Measurements from ENCODE around the gene SLC37A3.
"Not testable (repeated sequence)": the region's sequence is repeated elsewhere in the genome, so short reads cannot be mapped to it uniquely, and the experiment has no call there.

SLC37A3 gene

DNA sequence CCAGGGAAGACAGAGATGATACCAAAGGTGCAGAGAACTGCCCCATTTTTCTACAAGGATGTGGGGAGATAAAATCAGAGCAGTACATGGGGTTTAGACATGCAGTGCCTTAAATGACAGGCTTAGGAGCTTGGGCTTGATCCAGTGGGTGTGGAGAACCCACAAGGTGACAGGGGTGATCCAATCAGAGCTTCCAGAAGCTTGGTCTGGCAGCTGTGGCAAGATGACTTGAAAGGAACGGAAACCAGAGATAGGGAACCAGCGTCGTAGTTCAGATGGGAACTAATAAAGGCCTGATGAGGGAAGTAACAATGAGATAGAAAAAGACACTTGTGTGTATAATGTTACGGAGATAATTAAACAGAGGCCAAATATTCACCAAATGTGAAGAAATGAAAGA, 80.7 kb downstream of the SLC37A3 start:
- H3K4me2 ChIP-seq = no peak overlapping the region
- no peak overlapping the region for H3K4me3 ChIP-seq
- no peaks in the 10 kb centered on the region for H3K27me3 ChIP-seq
- peaks cover 9% of the 10 kb centered on the region for H3K4me1 ChIP-seq
- H3K36me3 ChIP-seq = no peaks in the 10 kb centered on the region
- H3K27ac ChIP-seq = no peak overlapping the region
- H4K20me1 ChIP-seq = no peaks in the 10 kb centered on the region
- H3K9ac ChIP-seq = no peak overlapping the region
- H3K9me3 ChIP-seq = peaks cover 20% of the 10 kb centered on the region
- no peak for TF ChIP-seq Cebpa-rat (IDR thresholded peaks at IDR 0.05)

DNA sequence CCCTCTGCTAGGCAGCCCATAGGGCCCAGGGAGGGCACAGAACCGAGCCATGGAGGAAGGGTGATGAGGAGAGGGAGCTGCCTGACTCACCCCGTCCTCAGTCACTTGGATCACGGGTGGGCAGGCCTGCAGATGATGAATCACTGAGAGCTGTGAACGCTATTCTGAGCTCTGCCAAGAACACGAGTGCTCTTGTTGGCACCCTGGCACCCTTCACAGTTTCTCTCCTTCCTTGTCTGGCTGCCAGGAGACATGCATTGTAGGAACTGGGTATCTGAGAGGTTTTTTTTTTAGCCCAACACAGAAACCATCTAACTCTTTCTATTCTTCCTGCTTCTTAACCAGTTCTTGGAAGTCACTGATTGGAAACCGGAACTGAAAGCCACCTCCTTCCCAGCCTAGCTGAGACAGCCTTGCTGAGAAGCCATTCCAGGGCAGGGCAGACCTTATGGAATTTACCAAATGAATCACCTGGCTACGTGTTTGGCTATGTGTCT, 82.1 kb downstream of the SLC37A3 start:
- H3K36me3 ChIP-seq = no peaks in the 10 kb centered on the region
- H3K27ac ChIP-seq = no peak overlapping the region
- peaks cover 33% of the 10 kb centered on the region for H3K9me3 ChIP-seq
- no peak overlapping the region for H3K4me3 ChIP-seq
- peak overlapping the region; percentile 3; the same call in 1 of the 2 replicates for H3K4me2 ChIP-seq
- peaks cover 9% of the 10 kb centered on the region for H3K4me1 ChIP-seq
- no peaks in the 10 kb centered on the region for H4K20me1 ChIP-seq
- no peaks in the 10 kb centered on the region for H3K27me3 ChIP-seq
- no peak for TF ChIP-seq Cebpa-rat (IDR thresholded peaks at IDR 0.05)
- H3K9ac ChIP-seq = no peak overlapping the region

DNA sequence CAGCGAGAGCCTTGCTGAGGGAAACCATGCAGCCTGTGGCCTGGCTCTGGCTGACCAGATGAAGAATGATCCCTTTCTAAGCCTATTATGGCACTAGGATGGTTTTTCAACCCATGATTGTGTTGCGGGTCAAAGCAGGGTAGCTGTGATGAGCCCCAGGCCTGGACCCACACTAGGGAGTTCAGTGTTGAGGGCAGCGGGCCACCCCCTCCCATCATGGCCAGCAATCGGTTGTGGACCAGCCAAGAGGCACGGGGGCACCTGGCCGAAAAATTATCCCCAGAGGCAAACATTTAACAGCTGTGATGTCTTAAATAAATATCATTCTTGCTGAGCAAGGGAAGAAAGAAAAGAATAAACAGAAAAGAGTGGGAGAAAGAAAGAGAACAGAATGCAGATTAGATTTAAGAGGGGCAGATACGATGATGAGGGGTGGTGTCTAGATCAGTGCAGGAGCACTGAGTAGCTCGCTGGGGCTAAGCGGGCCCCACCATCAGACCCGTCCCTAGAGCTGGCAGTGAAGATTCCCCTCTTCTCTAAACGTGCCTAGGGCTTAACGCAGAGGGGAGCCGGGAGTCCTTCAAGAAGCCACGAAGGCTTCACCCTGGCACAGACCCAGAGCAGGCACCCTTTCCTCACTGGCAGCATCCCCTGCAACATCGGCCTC, 82.7 kb downstream of the SLC37A3 start:
- Histone ChIP-seq H3K9me3 (peaks cover 37% of the 10 kb centered on the region), H3K36me3 (no peaks in the 10 kb centered on the region), H3K4me2 (peak overlapping the region; percentile 3; the same call in 1 of the 2 replicates), H3K27ac (no peak overlapping the region), H3K4me3 (no peak overlapping the region), H4K20me1 (no peaks in the 10 kb centered on the region), H3K27me3 (no peaks in the 10 kb centered on the region), H3K4me1 (peaks cover 13% of the 10 kb centered on the region), H3K9ac (no peak overlapping the region)
- no peak for TF ChIP-seq Cebpa-rat (IDR thresholded peaks at IDR 0.05)

DNA sequence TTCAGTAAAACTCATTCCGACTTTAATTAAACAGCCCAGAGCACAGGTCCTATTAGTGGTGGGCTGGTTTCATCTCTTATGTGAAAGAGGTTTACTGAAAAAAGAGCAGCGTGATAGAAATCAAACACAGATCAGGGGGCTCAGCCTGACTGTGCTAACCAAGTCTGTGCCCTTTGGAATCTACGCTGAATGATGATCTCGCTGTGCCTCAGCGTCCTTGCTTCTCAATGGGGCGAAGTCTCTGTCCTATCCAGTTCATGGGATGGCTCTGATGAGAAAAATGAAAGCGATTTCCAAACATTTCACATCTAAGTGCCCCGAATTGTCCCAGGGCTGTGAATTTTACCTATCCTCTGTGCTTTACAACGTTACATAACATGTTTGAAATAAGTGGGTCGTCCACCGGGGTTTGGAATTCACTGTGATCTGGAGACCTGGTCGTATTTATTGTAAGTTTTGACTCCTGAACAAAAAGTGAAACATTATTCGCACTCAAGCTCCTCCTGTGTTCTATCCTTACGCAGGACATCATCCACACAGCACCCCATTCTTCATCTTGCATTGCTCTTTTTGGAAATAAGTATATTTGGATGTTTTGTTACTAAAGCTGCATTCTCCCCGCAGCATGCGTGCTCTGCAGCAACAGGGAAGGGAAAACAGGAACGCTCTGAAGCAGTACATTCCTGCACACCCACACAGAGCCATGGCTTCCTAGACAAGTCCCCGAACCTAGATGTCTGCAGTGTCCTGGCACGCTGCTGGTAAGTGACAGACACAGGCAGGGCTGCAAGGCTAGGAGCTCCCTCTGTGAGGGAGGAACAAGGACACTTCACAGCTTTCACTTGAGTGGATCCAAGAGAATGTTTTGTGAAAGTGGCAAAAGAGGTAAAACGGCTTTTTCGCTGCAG, 83.5 kb downstream of the SLC37A3 start:
- Histone ChIP-seq H3K9me3 (peaks cover 36% of the 10 kb centered on the region), H3K4me1 (peaks cover 17% of the 10 kb centered on the region), H3K36me3 (no peaks in the 10 kb centered on the region), H3K4me3 (no peak overlapping the region), H4K20me1 (no peaks in the 10 kb centered on the region), H3K4me2 (no peak overlapping the region), H3K27me3 (no peaks in the 10 kb centered on the region), H3K9ac (no peak overlapping the region), H3K27ac (no peak overlapping the region)
- no peak for TF ChIP-seq Cebpa-rat (IDR thresholded peaks at IDR 0.05)

DNA sequence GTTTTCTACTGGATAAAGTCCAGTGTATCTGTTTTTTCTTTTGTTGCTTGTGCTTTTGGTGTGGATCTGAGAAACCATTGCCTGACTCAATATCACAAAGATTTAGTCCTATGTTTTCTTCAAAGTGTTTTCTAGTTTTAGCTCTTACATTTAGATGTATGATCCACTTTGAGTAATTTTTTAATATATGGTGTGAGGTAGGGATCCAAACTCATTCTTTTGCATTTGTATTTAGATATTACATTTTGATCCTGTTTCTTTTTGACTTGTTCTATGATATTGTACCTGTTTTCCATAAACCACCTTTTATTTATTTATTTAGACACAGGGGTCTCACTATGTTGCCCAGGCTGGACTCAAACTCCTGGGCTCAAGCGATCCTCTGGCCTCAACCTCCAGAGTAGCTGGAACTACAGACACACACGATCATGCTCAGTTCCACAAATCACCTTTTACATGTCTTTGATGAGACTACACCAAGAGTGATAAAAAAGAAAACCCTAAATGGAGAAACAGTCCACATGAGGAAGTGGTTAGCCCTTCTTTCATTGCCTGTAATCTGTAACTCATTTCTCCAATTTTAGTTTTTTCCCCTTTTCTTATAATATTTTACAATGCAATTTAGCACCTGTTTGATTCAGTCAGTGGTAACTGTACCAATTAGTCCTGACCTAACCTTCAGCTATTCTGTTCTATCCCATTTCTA, 86.0 kb downstream of the SLC37A3 start:
- no peak overlapping the region for H3K4me2 ChIP-seq
- H3K9me3 ChIP-seq = peaks cover 24% of the 10 kb centered on the region
- no peaks in the 10 kb centered on the region for H3K36me3 ChIP-seq
- no peaks in the 10 kb centered on the region for H3K27me3 ChIP-seq
- no peak for TF ChIP-seq Cebpa-rat (IDR thresholded peaks at IDR 0.05)
- peaks cover 17% of the 10 kb centered on the region for H3K4me1 ChIP-seq
- no peak overlapping the region for H3K27ac ChIP-seq
- no peak overlapping the region for H3K9ac ChIP-seq
- H3K4me3 ChIP-seq = no peak overlapping the region
- H4K20me1 ChIP-seq = no peaks in the 10 kb centered on the region

DNA sequence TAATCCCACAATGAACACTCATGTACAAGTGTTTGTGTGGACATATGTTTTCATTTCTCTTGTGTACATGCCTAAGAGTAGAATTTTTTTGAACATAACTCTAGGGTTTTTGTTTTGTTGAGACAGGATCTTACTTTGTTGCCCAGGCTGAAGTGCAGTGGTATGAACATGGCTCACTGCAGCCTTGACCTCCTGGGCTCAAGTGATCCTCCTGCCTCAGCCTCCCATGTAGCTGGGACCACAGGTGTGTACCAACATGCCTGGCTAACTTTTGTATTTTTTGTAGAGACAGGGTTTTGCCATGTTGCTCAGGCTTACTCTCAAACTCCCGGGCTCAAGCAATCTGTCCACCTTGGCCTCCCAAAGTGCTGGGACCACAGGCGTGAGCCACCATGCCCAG, 87.2 kb downstream of the SLC37A3 start:
- peaks cover 13% of the 10 kb centered on the region for H3K4me1 ChIP-seq
- not testable (repeated sequence) for H4K20me1 ChIP-seq, H3K36me3 ChIP-seq, H3K9ac ChIP-seq, H3K4me2 ChIP-seq, H3K27me3 ChIP-seq, H3K4me3 ChIP-seq, H3K27ac ChIP-seq
- H3K9me3 ChIP-seq = peaks cover 24% of the 10 kb centered on the region

DNA sequence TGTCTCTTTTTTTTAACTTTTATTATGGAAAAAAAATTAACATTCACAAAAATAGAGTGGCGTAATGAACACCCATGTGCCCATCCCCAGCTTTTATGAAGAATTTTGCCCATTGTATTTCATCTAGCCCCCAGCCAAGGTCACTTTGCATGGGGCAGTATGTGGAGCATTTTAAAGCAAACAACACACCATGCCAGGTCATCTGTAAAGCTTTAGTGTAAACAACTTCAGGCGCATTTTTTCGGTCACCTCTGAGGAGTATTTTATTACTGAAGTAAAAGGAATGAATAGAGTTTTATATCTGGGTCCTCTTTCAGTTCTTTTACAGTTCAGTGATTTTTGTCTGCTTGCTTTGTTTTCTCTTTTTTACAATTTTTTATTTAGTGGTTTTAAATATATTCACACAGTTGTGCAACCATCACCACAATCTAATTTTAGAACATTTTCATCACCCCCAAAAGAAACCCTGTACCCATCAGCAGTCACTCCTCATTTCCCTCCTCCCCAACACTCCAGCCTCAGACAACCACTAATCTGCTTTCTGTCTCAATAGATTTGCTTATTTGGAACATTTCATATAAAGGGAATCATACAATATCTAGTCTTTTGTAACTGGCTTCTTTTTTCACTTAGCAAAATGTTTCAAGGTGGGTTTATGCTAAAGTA, 87.9 kb downstream of the SLC37A3 start:
- Histone ChIP-seq H3K9ac (no peak overlapping the region), H3K27me3 (no peaks in the 10 kb centered on the region), H3K36me3 (no peaks in the 10 kb centered on the region), H3K4me2 (peak overlapping the region; percentile 12; the same call in 1 of the 2 replicates), H3K4me3 (no peak overlapping the region), H3K4me1 (peaks cover 8% of the 10 kb centered on the region), H4K20me1 (no peaks in the 10 kb centered on the region), H3K27ac (no peak overlapping the region), H3K9me3 (peaks cover 24% of the 10 kb centered on the region)
- no peak for TF ChIP-seq Cebpa-rat (IDR thresholded peaks at IDR 0.05)

DNA sequence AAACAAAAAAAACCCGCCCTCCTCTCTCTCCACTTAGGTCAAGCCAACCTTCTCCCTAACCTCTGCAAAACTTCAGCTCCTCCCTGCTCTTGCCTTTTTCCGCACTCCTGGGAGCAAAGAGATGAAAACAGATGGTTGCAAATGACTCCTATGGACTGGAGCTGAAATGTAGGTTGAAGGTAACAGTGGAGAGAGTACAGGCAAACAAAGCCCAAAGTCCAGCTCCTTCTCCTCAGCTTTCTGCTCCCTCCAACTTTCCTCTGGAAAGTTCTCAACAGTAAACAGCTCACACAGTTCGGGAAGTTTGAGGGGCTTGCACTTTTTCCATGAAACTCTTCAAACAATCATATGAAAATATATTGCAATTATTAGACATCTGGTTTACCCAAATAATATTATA, 90.3 kb downstream of the SLC37A3 start:
- no peak overlapping the region for H3K4me2 ChIP-seq
- H3K9ac ChIP-seq = no peak overlapping the region
- no peak for TF ChIP-seq Cebpa-rat (IDR thresholded peaks at IDR 0.05)
- H3K4me3 ChIP-seq = no peak overlapping the region
- no peak overlapping the region for H3K27ac ChIP-seq
- H3K9me3 ChIP-seq = peaks cover 22% of the 10 kb centered on the region
- H4K20me1 ChIP-seq = no peaks in the 10 kb centered on the region
- H3K4me1 ChIP-seq = peaks cover 8% of the 10 kb centered on the region
- H3K27me3 ChIP-seq = no peaks in the 10 kb centered on the region
- H3K36me3 ChIP-seq = no peaks in the 10 kb centered on the region

DNA sequence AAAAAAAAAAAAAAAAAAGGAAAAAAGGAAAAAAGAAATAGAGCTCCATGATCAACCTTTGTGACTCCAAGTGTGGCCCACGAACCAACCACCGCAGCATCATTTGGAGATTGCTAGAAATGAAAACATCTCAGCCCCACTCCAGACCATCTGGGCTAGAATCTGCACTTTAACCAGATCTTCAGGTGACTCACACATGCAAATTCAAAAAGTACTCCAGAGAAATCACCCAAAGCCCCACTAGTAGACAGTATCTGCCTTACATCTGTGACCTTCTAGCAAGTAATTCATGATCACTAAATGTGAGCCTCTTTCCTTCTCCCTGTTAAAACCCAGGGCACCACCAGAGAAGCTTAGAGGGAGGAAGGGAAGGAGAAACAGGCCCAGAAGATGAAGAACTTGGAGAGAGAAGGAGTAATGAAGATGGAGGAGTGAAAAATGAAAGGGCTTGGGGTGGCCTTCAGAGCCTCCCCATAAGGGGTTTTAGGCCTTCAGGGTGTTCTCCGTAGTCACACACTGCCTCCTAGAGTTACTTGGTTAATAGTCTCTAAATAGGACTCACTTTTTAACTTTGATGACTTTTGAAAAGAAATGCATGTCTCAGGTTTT, 94.0 kb downstream of the SLC37A3 start:
- Histone ChIP-seq H3K4me2 (no peak overlapping the region), H3K9me3 (no peaks in the 10 kb centered on the region), H4K20me1 (no peaks in the 10 kb centered on the region), H3K4me3 (no peak overlapping the region), H3K4me1 (no peaks in the 10 kb centered on the region), H3K36me3 (no peaks in the 10 kb centered on the region), H3K27ac (no peak overlapping the region), H3K9ac (no peak overlapping the region), H3K27me3 (no peaks in the 10 kb centered on the region)
- no peak for TF ChIP-seq Cebpa-rat (IDR thresholded peaks at IDR 0.05)
